ENCODE data around the gene FZD1.
A peak's percentile ranks its signal among the peaks of the same experiment; 100 is the strongest.

The FZD1 gene

GRCh38 chr7:91285696-91286355 is 21.6 kb downstream of the FZD1 start:
- TF ChIP-seq CTCF (IDR thresholded peaks at IDR 0.05; ENCODE audit: extremely low read depth, missing control alignments): no peak
- DNase-seq (ENCODE audit: low spot score): no peak

- DNase-seq (ENCODE audit: low spot score): no peak
- no peak for TF ChIP-seq CTCF (IDR thresholded peaks at IDR 0.05; ENCODE audit: extremely low read depth, missing control alignments)
Observed at GRCh38 chr7:91286432-91286831, 22.2 kb downstream of the FZD1 start.

GRCh38 chr7:91287371-91288084 is 23.3 kb downstream of the FZD1 start:
- DNase-seq (ENCODE audit: low spot score): no peak
- no peak for TF ChIP-seq CTCF (IDR thresholded peaks at IDR 0.05; ENCODE audit: extremely low read depth, missing control alignments)

- peak; percentile 49 for TF ChIP-seq CTCF (IDR thresholded peaks at IDR 0.05; ENCODE audit: extremely low read depth, missing control alignments)
- no peak for DNase-seq (ENCODE audit: low spot score)
Observed at GRCh38 chr7:91288208-91288824, 24.1 kb downstream of the FZD1 start.

- no peak for TF ChIP-seq CTCF (IDR thresholded peaks at IDR 0.05; ENCODE audit: extremely low read depth, missing control alignments)
- no peak for DNase-seq (ENCODE audit: low spot score)
Observed at GRCh38 chr7:91289633-91290254, 25.5 kb downstream of the FZD1 start.

GRCh38 chr7:91291302-91291701 is 27.1 kb downstream of the FZD1 start:
- no peak for TF ChIP-seq CTCF (IDR thresholded peaks at IDR 0.05; ENCODE audit: extremely low read depth, missing control alignments)
- no peak for DNase-seq (ENCODE audit: low spot score)

- no peak for DNase-seq (ENCODE audit: low spot score)
- TF ChIP-seq CTCF (IDR thresholded peaks at IDR 0.05; ENCODE audit: extremely low read depth, missing control alignments): no peak
Observed at GRCh38 chr7:91291902-91292301, 27.7 kb downstream of the FZD1 start.
